HUES64 (cell line): ENCODE data around the gene ACE.

Experiments used
- H3K27ac ChIP-seq: 2 replicates; pipeline ENCODE4 v1.7.0; 2013; ENCODE audit warnings: low read depth, low read length, inconsistent platforms
- H3K27me3 ChIP-seq: 2 replicates; pipeline ENCODE4 v1.6.1; 2013; ENCODE audit warnings: mild to moderate bottlenecking, low read length; ENCODE audit not compliant: insufficient read depth
- H3K36me3 ChIP-seq: 2 replicates; pipeline ENCODE4 v1.6.1; 2013; ENCODE audit warnings: mild to moderate bottlenecking, low read length; ENCODE audit not compliant: insufficient read depth
- H3K4me1 ChIP-seq: 2 replicates; pipeline ENCODE4 v1.6.1; 2013; ENCODE audit warnings: mild to moderate bottlenecking, low read length, moderate library complexity; ENCODE audit not compliant: insufficient read depth
- H3K4me3 ChIP-seq: 2 replicates; pipeline ENCODE4 v1.5.1; 2013; ENCODE audit warnings: mild to moderate bottlenecking, low read length, moderate library complexity
- H3K9ac ChIP-seq: 2 replicates; pipeline ENCODE4 v1.6.1; 2013; ENCODE audit warnings: mild to moderate bottlenecking, low read depth, low read length
- H3K9me3 ChIP-seq: 2 replicates; pipeline ENCODE4 v1.6.1; 2013; ENCODE audit warnings: low read depth, low read length; ENCODE audit not compliant: insufficient read depth
- WGBS: fragments of 150-250, 120-280 bp; methylation state at CpG from one replicate; pipeline ENCODE4 v1.1.7; 2013; ENCODE audit warnings: missing lambda C conversion rate; 5-methylcytosine and 5-hydroxymethylcytosine counted together

Gene ACE

GRCh38 chr17:63494300-63494928, 17.6 kb downstream of the ACE start:
- H3K27ac ChIP-seq = no peak overlapping the region
- no peaks in the 10 kb centered on the region for H3K9me3 ChIP-seq
- H3K36me3 ChIP-seq = no peaks in the 10 kb centered on the region
- no peaks in the 10 kb centered on the region for H3K4me1 ChIP-seq
- WGBS = 91% methylated on average over 12 of the region's 12 CpGs
- H3K27me3 ChIP-seq = no peaks in the 10 kb centered on the region
- H3K4me3 ChIP-seq = no peak overlapping the region
- no peak overlapping the region for H3K9ac ChIP-seq

- H3K9me3 ChIP-seq = no peaks in the 10 kb centered on the region
- H3K4me1 ChIP-seq = no peaks in the 10 kb centered on the region
- WGBS = 94% methylated on average over 6 of the region's 6 CpGs
- no peak overlapping the region for H3K9ac ChIP-seq
- no peak overlapping the region for H3K4me3 ChIP-seq
- H3K36me3 ChIP-seq = no peaks in the 10 kb centered on the region
- H3K27ac ChIP-seq = no peak overlapping the region
- no peaks in the 10 kb centered on the region for H3K27me3 ChIP-seq
Measured at GRCh38 chr17:63495491-63495890, 18.6 kb downstream of the ACE start.

GRCh38 chr17:63496177-63496576, 19.3 kb downstream of the ACE start:
- Histone ChIP-seq H3K27me3 (no peaks in the 10 kb centered on the region), H3K27ac (no peak overlapping the region), H3K9me3 (no peaks in the 10 kb centered on the region), H3K4me1 (no peaks in the 10 kb centered on the region), H3K4me3 (no peak overlapping the region), H3K9ac (no peak overlapping the region), H3K36me3 (no peaks in the 10 kb centered on the region)
- 93% methylated on average over 12 of the region's 12 CpGs for WGBS

GRCh38 chr17:63496663-63497400, 20.0 kb downstream of the ACE start:
- Histone ChIP-seq H3K27ac (no peak overlapping the region), H3K9ac (no peak overlapping the region), H3K27me3 (no peaks in the 10 kb centered on the region), H3K36me3 (no peaks in the 10 kb centered on the region), H3K9me3 (no peaks in the 10 kb centered on the region), H3K4me3 (no peak overlapping the region), H3K4me1 (no peaks in the 10 kb centered on the region)
- 96% methylated on average over 36 of the region's 36 CpGs for WGBS

GRCh38 chr17:63497708-63498483, 21.0 kb downstream of the ACE start:
- Histone ChIP-seq H3K36me3 (no peaks in the 10 kb centered on the region), H3K4me1 (no peaks in the 10 kb centered on the region), H3K9ac (no peak overlapping the region), H3K27me3 (no peaks in the 10 kb centered on the region), H3K27ac (no peak overlapping the region), H3K4me3 (no peak overlapping the region), H3K9me3 (no peaks in the 10 kb centered on the region)
- 66% methylated on average over 15 of the region's 16 CpGs for WGBS

- no peak overlapping the region for H3K27ac ChIP-seq
- no peaks in the 10 kb centered on the region for H3K9me3 ChIP-seq
- WGBS = over 99% methylated on average over 9 of the region's 9 CpGs
- no peaks in the 10 kb centered on the region for H3K36me3 ChIP-seq
- H3K27me3 ChIP-seq = no peaks in the 10 kb centered on the region
- H3K4me3 ChIP-seq = no peak overlapping the region
- H3K4me1 ChIP-seq = no peaks in the 10 kb centered on the region
- H3K9ac ChIP-seq = no peak overlapping the region
Measured at GRCh38 chr17:63498626-63499195, 21.9 kb downstream of the ACE start.

- Histone ChIP-seq H3K9ac (no peak overlapping the region), H3K27ac (no peak overlapping the region), H3K9me3 (0 out of 2 replicates have a peak, but pooled peaks cover under 1% of the 10 kb centered on the region), H3K4me1 (no peaks in the 10 kb centered on the region), H3K4me3 (no peak overlapping the region), H3K36me3 (no peaks in the 10 kb centered on the region), H3K27me3 (no peaks in the 10 kb centered on the region)
- 71% methylated on average over 14 of the region's 14 CpGs for WGBS
Measured at GRCh38 chr17:63500543-63501390, 23.9 kb downstream of the ACE start.

GRCh38 chr17:63503341-63503705, 26.5 kb downstream of the ACE start:
- no peak overlapping the region for H3K9ac ChIP-seq
- no peaks in the 10 kb centered on the region for H3K27me3 ChIP-seq
- no peak overlapping the region for H3K4me3 ChIP-seq
- no peak overlapping the region for H3K27ac ChIP-seq
- H3K4me1 ChIP-seq = no peaks in the 10 kb centered on the region
- H3K9me3 ChIP-seq = 0 out of 2 replicates have a peak, but pooled peaks cover 2% of the 10 kb centered on the region
- H3K36me3 ChIP-seq = no peaks in the 10 kb centered on the region
- WGBS = 89% methylated on average over 8 of the region's 8 CpGs

GRCh38 chr17:63504261-63504660, 27.4 kb downstream of the ACE start:
- Histone ChIP-seq H3K4me3 (no peak overlapping the region), H3K4me1 (no peaks in the 10 kb centered on the region), H3K9ac (no peak overlapping the region), H3K27me3 (no peaks in the 10 kb centered on the region), H3K9me3 (0 out of 2 replicates have a peak, but pooled peaks cover 2% of the 10 kb centered on the region), H3K27ac (no peak overlapping the region), H3K36me3 (no peaks in the 10 kb centered on the region)

GRCh38 chr17:63505341-63505740, 28.5 kb downstream of the ACE start:
- no peak overlapping the region for H3K4me3 ChIP-seq
- H3K9ac ChIP-seq = no peak overlapping the region
- H3K9me3 ChIP-seq = 0 out of 2 replicates have a peak, but pooled peaks cover 2% of the 10 kb centered on the region
- no peak overlapping the region for H3K27ac ChIP-seq
- H3K36me3 ChIP-seq = no peaks in the 10 kb centered on the region
- H3K27me3 ChIP-seq = no peaks in the 10 kb centered on the region
- WGBS = 86% methylated on average over 9 of the region's 9 CpGs
- no peaks in the 10 kb centered on the region for H3K4me1 ChIP-seq
